GM12801 (cell line): ENCODE results near the gene ABCB9.

ENCODE experiments used
- CTCF ChIP-seq: IDR thresholded peaks from one replicate; pipeline ENCODE4 v1.5.1; 2011; ENCODE audit warnings: control low read depth; ENCODE audit not compliant: insufficient read length; ENCODE audit errors: extremely low read depth

ABCB9 gene

DNA sequence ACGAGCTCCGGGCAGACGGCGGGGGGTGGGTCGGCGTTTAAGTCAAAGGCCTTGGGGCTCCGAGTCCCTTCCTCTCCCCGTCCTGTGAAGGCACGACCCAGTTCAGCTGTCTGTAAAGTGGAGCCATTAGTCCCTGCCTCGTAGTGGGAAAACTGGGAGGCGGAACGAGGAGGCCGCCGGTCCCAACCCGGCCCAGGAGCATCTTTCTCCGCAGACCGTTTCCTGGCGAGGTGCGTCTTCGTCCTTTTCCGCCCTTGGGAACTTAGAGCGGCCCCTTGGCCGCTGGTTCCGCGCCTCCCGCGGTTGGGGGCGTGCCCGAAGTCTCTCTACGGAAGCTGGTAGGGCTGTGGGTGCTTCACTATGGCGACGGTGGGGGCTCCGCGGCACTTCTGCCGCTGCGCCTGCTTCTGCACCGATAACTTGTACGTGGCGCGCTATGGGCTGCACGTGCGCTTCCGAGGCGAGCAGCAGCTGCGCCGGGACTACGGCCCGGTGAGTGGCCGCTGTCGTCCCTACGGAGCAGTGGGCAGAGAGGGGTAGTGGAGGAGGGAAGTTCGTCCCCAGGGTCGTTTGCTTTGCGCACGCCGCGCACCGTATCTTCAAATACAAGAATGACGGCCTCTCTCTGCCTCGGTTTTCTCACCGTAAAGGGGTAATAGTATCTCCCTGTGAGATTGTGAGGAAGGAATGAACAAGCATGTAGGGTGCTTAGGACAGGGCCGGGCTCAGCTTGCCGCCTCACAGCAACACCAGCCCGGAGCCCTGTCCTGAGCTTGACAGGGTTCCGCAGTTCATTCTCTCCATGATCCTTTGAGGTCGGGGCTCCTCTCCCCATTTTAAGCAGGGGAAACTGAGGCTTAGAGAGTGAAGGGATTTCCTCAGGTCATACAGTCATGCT lies 8.9 kb upstream of the ABCB9 start, which contains the start of gene OGFOD2:
Gene OGFOD2 (plus strand): TSS at position 353 of the 898 bp plus-strand sequence. CDS start 8 bp downstream, at position 361.
- TF ChIP-seq CTCF, result no peak

DNA sequence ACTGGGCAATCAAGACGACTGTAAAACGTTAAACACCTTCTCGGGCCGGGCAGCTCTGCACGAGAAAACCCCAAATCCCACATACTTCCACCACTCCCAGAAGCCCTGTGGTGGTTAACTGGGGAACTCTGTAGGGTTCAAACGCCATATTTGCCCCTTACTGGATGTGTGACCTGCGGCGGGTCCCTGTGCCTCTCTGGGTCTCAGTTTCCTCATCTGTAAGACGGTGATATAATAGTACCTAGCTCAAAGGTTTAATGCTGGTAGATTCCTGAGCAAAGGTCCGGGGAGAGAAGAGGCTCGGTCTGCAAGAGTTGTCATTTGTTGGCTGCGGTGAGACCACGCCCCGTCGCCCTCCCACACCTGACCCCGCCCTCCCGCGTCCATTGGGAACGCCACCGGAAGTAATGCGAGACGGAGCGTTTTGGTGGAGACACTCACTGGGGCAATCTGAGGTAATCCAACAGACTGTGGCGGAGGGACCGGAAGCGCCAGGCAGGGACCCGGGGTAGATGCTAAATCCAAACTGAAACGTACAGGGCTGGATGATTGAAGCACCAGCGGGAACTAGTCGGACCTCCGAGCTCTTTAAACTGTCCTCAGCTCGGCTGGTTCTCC lies 8.1 kb upstream of the ABCB9 start:
- TF ChIP-seq CTCF, result no peak

GRCh38 chr12:122969676-122970075 lies 3.4 kb upstream of the ABCB9 start:
- TF ChIP-seq CTCF, result no peak

- no peak for TF ChIP-seq CTCF
Observed at GRCh38 chr12:122968104-122968503, 1.8 kb upstream of the ABCB9 start.

GRCh38 chr12:122966743-122967550 lies 684 bp upstream of the ABCB9 start:
- no peak for TF ChIP-seq CTCF

DNA sequence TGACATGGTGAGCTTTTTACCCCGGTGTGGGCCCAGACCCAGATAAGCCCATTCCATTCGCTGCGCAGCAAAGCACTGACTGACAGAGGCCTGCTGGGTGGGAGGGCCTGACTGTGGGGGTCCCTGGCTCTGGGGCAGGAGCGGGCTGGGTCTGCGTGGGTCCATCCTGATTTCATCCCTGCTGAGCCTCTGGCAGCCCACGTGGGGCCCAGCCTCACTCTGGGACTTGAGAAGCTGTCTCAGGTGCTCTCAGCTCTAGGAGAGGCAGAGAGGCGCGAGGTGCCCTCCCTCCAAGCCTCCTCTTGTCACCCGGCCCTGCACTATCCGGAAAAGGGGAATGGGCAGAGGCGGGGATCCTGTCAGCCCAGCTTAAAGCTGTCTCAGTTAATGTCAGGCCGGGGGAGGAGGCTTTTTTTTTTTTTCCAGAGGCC lies 927 bp downstream of the ABCB9 start:
- TF ChIP-seq CTCF, result no peak

- TF ChIP-seq CTCF, result no peak
Observed at GRCh38 chr12:122964439-122965257, 1.6 kb downstream of the ABCB9 start.
